ENCODE measurements around the gene PKD1. TPM values are rescaled to one million over a fixed set of nuclear protein-coding genes. Genes with fewer than 3 reads are reported as not detected.

PKD1 gene
- total and polyA plus RNA-seq, 2 of the 13 experiments (the other 11 are each of a cell fraction or from before 2014, with no cell fraction given): 22.1 to 23.0 TPM

GRCh38 chr16:2155091-2155950 is 19.6 kb upstream of the PKD1 start, which contains the start of gene TRAF7 (continued):
- TF ChIP-seq PRDM15 (CRISPR knock-in tag; IDR thresholded peaks at IDR 0.05) (no peak), WIZ (CRISPR knock-in tag; IDR thresholded peaks at IDR 0.05) (0 out of 2 replicates have a peak, but pooled peaks have one; percentile 21), HMGXB3 (CRISPR knock-in tag; IDR thresholded peaks at IDR 0.05; ENCODE audit: borderline replicate concordance) (peak; percentile 64; the same call in 1 of the 2 replicates), NONO (IDR thresholded peaks at IDR 0.05) (no peak), NONO (CRISPR knock-in tag; conservative IDR thresholded peaks at IDR 0.05) (peak; percentile 67; the same call in 1 of the 2 replicates), ZFP90 (CRISPR knock-in tag; IDR thresholded peaks at IDR 0.05; ENCODE audit: borderline replicate concordance) (peak; percentile 68; the same call in 1 of the 2 replicates), KAT7 (CRISPR knock-in tag; IDR thresholded peaks at IDR 0.05; ENCODE audit: borderline replicate concordance) (peak; percentile 55; the same call in 1 of the 2 replicates), RXRA (CRISPR knock-in tag; IDR thresholded peaks at IDR 0.05) (peak; percentile 42; the same call in 1 of the 2 replicates), ZNF136 (CRISPR knock-in tag; IDR thresholded peaks at IDR 0.05; ENCODE audit: low read depth) (no peak), GTF3A (CRISPR knock-in tag; conservative IDR thresholded peaks at IDR 0.05) (0 out of 2 replicates have a peak, but pooled peaks have one; percentile 34)
- TF ChIP-seq, protein P1, sequence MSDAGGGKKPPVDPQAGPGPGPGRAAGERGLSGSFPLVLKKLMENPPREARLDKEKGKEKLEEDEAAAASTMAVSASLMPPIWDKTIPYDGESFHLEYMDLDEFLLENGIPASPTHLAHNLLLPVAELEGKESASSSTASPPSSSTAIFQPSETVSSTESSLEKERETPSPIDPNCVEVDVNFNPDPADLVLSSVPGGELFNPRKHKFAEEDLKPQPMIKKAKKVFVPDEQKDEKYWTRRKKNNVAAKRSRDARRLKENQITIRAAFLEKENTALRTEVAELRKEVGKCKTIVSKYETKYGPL (CRISPR knock-in tag; IDR thresholded peaks at IDR 0.05): peak; percentile 18; the same call in 1 of the 2 replicates
- TF ChIP-seq, protein P2, sequence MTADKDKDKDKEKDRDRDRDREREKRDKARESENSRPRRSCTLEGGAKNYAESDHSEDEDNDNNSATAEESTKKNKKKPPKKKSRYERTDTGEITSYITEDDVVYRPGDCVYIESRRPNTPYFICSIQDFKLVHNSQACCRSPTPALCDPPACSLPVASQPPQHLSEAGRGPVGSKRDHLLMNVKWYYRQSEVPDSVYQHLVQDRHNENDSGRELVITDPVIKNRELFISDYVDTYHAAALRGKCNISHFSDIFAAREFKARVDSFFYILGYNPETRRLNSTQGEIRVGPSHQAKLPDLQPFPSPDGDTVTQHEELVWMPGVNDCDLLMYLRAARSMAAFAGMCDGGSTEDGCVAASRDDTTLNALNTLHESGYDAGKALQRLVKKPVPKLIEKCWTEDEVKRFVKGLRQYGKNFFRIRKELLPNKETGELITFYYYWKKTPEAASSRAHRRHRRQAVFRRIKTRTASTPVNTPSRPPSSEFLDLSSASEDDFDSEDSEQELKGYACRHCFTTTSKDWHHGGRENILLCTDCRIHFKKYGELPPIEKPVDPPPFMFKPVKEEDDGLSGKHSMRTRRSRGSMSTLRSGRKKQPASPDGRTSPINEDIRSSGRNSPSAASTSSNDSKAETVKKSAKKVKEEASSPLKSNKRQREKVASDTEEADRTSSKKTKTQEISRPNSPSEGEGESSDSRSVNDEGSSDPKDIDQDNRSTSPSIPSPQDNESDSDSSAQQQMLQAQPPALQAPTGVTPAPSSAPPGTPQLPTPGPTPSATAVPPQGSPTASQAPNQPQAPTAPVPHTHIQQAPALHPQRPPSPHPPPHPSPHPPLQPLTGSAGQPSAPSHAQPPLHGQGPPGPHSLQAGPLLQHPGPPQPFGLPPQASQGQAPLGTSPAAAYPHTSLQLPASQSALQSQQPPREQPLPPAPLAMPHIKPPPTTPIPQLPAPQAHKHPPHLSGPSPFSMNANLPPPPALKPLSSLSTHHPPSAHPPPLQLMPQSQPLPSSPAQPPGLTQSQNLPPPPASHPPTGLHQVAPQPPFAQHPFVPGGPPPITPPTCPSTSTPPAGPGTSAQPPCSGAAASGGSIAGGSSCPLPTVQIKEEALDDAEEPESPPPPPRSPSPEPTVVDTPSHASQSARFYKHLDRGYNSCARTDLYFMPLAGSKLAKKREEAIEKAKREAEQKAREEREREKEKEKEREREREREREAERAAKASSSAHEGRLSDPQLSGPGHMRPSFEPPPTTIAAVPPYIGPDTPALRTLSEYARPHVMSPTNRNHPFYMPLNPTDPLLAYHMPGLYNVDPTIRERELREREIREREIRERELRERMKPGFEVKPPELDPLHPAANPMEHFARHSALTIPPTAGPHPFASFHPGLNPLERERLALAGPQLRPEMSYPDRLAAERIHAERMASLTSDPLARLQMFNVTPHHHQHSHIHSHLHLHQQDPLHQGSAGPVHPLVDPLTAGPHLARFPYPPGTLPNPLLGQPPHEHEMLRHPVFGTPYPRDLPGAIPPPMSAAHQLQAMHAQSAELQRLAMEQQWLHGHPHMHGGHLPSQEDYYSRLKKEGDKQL (CRISPR knock-in tag; IDR thresholded peaks at IDR 0.05; ENCODE audit: low read depth): peak; percentile 37; the same call in 1 of the 2 replicates
